ENCODE results near the gene SPACA6.

Gene SPACA6

GRCh38 chr19:51703575-51704515 is 10.7 kb downstream of the SPACA6 start:
- peak; percentile 96 for DNase-seq (ENCODE audit: low spot score)

GRCh38 chr19:51704626-51705025 is 11.5 kb downstream of the SPACA6 start:
- DNase-seq (ENCODE audit: low spot score), result no peak

GRCh38 chr19:51706296-51706695 is 13.2 kb downstream of the SPACA6 start:
- DNase-seq (ENCODE audit: low spot score), result no peak

GRCh38 chr19:51706885-51707284 is 13.8 kb downstream of the SPACA6 start:
- no peak for DNase-seq (ENCODE audit: low spot score)

GRCh38 chr19:51708811-51709210 is 15.7 kb downstream of the SPACA6 start:
- DNase-seq (ENCODE audit: low spot score), result no peak

GRCh38 chr19:51709575-51709974 is 16.4 kb downstream of the SPACA6 start:
- no peak for DNase-seq (ENCODE audit: low spot score)

GRCh38 chr19:51710163-51710562 is 17.0 kb downstream of the SPACA6 start:
- DNase-seq (ENCODE audit: low spot score), result no peak

GRCh38 chr19:51711702-51712101 is 18.6 kb downstream of the SPACA6 start:
- no peak for DNase-seq (ENCODE audit: low spot score)

- no peak for DNase-seq (ENCODE audit: low spot score)
These were observed 19.4 kb downstream of the SPACA6 start for GRCh38 chr19:51712461-51713081.

GRCh38 chr19:51713319-51714285 is 20.5 kb downstream of the SPACA6 start:
- no peak for DNase-seq (ENCODE audit: low spot score)

- DNase-seq (ENCODE audit: low spot score), result no peak
These were observed 21.7 kb downstream of the SPACA6 start for GRCh38 chr19:51714848-51715247.

- no peak for DNase-seq (ENCODE audit: low spot score)
These were observed 22.7 kb downstream of the SPACA6 start for GRCh38 chr19:51715850-51716249.

- no peak for DNase-seq (ENCODE audit: low spot score)
These were observed 23.8 kb downstream of the SPACA6 start for GRCh38 chr19:51716925-51717324.

- DNase-seq (ENCODE audit: low spot score), result no peak
These were observed 26.3 kb downstream of the SPACA6 start for GRCh38 chr19:51719251-51719988.

GRCh38 chr19:51721905-51722304 is 28.8 kb downstream of the SPACA6 start:
- no peak for DNase-seq (ENCODE audit: low spot score)

- DNase-seq (ENCODE audit: low spot score), result no peak
These were observed 29.4 kb downstream of the SPACA6 start for GRCh38 chr19:51722492-51722891.

- no peak for DNase-seq (ENCODE audit: low spot score)
These were observed 31.4 kb downstream of the SPACA6 start for GRCh38 chr19:51724543-51724942.

- no peak for DNase-seq (ENCODE audit: low spot score)
These were observed 32.9 kb downstream of the SPACA6 start for GRCh38 chr19:51726049-51726448.

GRCh38 chr19:51727349-51727880 is 34.3 kb downstream of the SPACA6 start:
- no peak for DNase-seq (ENCODE audit: low spot score)

GRCh38 chr19:51729781-51730180 is 36.7 kb downstream of the SPACA6 start:
- no peak for DNase-seq (ENCODE audit: low spot score)

All from CD4-positive, alpha-beta T cell treated with Interleukin-6 at 100 ng/mL for 8 hours (primary cell).